ENCODE results near the gene DAPK1. TPM values are rescaled to one million over a fixed set of nuclear protein-coding genes. Genes with fewer than 3 reads are reported as not detected.

DAPK1 gene
- total RNA-seq, 1 donor from 2014 or later, result 29.5 TPM

DNA sequence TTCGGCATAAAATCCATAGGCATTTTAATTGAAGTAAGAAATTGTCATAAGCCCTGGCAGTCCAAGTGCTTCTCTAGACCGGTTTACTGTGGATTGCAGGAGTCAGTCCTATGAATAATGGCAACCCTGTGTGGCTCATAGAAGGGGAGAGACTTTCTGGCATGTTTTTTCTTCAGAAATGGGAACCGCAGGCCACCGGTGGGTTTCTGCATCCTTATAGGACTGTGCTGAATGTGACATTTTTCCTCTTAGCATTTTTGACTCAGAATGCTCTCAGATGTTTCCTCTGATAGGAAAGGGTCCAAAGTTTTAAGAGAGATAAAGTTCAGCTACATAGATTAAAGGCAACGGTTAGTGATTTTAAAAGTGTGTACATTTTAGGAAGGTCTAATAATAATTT is 6.3 kb downstream of the DAPK1 start:
- no peak overlapping the region for H3K4me3 Mint-ChIP-seq
- Histone ChIP-seq H3K27ac (no peak overlapping the region), H3K79me2 (ENCODE audit: low read depth) (peaks cover 77% of the 10 kb centered on the region)

DNA sequence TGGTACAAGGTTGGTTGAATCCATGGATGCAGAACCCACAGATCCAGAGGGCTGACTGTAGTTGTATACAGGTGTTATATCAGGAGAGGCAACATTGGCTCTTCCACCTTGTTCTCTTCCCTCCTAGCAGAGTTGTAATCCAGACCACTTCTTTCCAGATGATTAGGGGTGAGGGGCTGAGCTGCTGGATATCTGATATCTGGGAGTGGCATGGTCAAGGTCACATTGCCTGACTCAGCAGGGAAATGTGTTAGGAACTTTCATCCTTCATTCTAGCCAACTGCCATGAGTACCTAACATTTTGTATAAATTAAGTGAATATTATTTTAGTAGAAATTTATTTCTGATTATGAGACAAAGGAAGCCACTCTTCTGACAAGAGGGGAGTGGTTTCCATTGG is 7.3 kb downstream of the DAPK1 start:
- H3K27me3 Mint-ChIP-seq (ENCODE audit: insufficient read depth, low read depth), result no peaks in the 10 kb centered on the region
- H3K9me3 ChIP-seq (ENCODE audit: low read depth), result no peaks in the 10 kb centered on the region
- no peak overlapping the region for H3K4me3 Mint-ChIP-seq
- H3K27ac Mint-ChIP-seq, result no peak overlapping the region
- H2AFZ ChIP-seq (replicated peaks), result no peak overlapping the region
- peaks cover 5% of the 10 kb centered on the region for H3K4me1 ChIP-seq
- H3K79me2 ChIP-seq (ENCODE audit: low read depth), result peaks cover 67% of the 10 kb centered on the region
- H3K27me3 ChIP-seq, result no peaks in the 10 kb centered on the region
- H3K4me3 ChIP-seq, result no peak overlapping the region
- H4K20me1 ChIP-seq (ENCODE audit: low read depth), result peaks cover 10% of the 10 kb centered on the region
- DNase-seq (ENCODE audit: low spot score), result no peak
- no peaks in the 10 kb centered on the region for H3K9me3 Mint-ChIP-seq
- H3K27ac ChIP-seq, result no peak overlapping the region
- no peak overlapping the region for H3K4me2 ChIP-seq
- peaks cover 40% of the 10 kb centered on the region for H3K36me3 Mint-ChIP-seq
- H3K9ac ChIP-seq, result no peak overlapping the region
- H3K4me1 Mint-ChIP-seq, result peaks cover 9% of the 10 kb centered on the region
- TF ChIP-seq EZH2phosphoT487 (IDR thresholded peaks at IDR 0.05) (no peak), EZH2 (IDR thresholded peaks at IDR 0.05) (no peak)
- TF ChIP-seq, protein P1, sequence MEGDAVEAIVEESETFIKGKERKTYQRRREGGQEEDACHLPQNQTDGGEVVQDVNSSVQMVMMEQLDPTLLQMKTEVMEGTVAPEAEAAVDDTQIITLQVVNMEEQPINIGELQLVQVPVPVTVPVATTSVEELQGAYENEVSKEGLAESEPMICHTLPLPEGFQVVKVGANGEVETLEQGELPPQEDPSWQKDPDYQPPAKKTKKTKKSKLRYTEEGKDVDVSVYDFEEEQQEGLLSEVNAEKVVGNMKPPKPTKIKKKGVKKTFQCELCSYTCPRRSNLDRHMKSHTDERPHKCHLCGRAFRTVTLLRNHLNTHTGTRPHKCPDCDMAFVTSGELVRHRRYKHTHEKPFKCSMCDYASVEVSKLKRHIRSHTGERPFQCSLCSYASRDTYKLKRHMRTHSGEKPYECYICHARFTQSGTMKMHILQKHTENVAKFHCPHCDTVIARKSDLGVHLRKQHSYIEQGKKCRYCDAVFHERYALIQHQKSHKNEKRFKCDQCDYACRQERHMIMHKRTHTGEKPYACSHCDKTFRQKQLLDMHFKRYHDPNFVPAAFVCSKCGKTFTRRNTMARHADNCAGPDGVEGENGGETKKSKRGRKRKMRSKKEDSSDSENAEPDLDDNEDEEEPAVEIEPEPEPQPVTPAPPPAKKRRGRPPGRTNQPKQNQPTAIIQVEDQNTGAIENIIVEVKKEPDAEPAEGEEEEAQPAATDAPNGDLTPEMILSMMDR (IDR thresholded peaks at IDR 0.05), result no peak
- no peaks in the 10 kb centered on the region for H3K36me3 ChIP-seq
- no peaks in the 10 kb centered on the region for H3F3A ChIP-seq (ENCODE audit: low read depth)

More for the DNA sequence above, 6.3 kb downstream of the DAPK1 start:
- Histone ChIP-seq H3F3A (ENCODE audit: low read depth) (no peaks in the 10 kb centered on the region), H2AFZ (replicated peaks) (no peak overlapping the region), H3K4me2 (no peak overlapping the region), H3K4me3 (no peak overlapping the region), H3K4me1 (peaks cover 11% of the 10 kb centered on the region), H3K9me3 (ENCODE audit: low read depth) (no peaks in the 10 kb centered on the region), H3K9ac (no peak overlapping the region), H3K36me3 (no peaks in the 10 kb centered on the region), H3K27me3 (no peaks in the 10 kb centered on the region), H4K20me1 (ENCODE audit: low read depth) (peaks cover 17% of the 10 kb centered on the region)
- peaks cover 18% of the 10 kb centered on the region for H3K4me1 Mint-ChIP-seq
- DNase-seq (ENCODE audit: low spot score), result no peak
- H3K9me3 Mint-ChIP-seq, result no peaks in the 10 kb centered on the region
- TF ChIP-seq EZH2phosphoT487 (IDR thresholded peaks at IDR 0.05), result no peak
- TF ChIP-seq, protein P1 (IDR thresholded peaks at IDR 0.05), result no peak
- no peak for TF ChIP-seq EZH2 (IDR thresholded peaks at IDR 0.05)
- no peak overlapping the region for H3K27ac Mint-ChIP-seq
- H3K36me3 Mint-ChIP-seq, result peaks cover 35% of the 10 kb centered on the region
- peaks cover under 1% of the 10 kb centered on the region for H3K27me3 Mint-ChIP-seq (ENCODE audit: insufficient read depth, low read depth)

DNA sequence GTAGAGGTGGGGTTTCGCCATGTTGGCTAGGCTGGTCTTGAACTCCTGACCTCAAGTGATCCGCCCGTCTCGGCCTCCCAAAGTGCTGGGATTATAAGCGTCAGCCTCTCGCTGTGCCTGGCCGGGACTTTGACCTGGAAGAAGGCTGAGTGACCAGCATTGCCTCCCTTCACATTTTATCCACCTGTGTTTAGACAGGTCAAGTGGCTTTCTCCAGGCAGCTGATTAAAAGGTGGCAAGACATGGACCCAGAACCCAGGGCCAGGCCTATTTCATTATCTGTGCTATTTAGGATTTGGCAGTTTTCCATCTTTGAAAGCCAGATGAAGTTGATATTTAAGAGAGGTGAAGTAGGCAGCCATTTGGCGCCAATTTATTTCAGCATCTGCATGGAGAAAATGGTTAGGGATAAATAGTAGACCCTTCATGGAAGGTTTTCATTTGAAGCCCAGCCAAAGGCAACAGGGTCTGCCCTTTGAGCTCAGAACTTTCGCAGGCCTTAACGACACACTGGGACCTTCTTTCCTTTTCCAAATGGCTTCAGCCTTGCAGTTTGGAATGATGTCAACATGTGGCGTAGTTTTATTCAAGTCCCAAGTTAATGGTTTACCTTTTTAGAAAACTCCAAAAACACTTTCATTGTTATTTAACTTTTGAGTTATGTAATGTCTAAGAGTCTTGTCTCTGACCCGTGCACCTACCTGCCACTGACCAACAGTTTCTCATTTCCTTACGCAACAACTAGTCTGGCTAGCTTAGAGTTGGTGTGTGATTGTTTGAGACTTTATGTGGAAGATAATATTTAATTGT is 8.4 kb downstream of the DAPK1 start:
- Mint-ChIP-seq H3K4me3 (no peak overlapping the region), H3K4me1 (no peaks in the 10 kb centered on the region), H3K36me3 (peaks cover 46% of the 10 kb centered on the region), H3K27me3 (ENCODE audit: insufficient read depth, low read depth) (no peaks in the 10 kb centered on the region), H3K9me3 (no peaks in the 10 kb centered on the region), H3K27ac (no peak overlapping the region)
- TF ChIP-seq, protein P1 (IDR thresholded peaks at IDR 0.05), result no peak
- TF ChIP-seq EZH2 (IDR thresholded peaks at IDR 0.05) (no peak), EZH2phosphoT487 (IDR thresholded peaks at IDR 0.05) (no peak)
- no peaks in the 10 kb centered on the region for H3K9me3 ChIP-seq (ENCODE audit: low read depth)
- DNase-seq (ENCODE audit: low spot score), result no peak
- H3K27ac ChIP-seq, result no peak overlapping the region
- H3K79me2 ChIP-seq (ENCODE audit: low read depth), result peaks cover 55% of the 10 kb centered on the region
- H4K20me1 ChIP-seq (ENCODE audit: low read depth), result peaks cover 6% of the 10 kb centered on the region
- H3K4me2 ChIP-seq, result no peak overlapping the region
- no peaks in the 10 kb centered on the region for H3K27me3 ChIP-seq
- no peak overlapping the region for H3K9ac ChIP-seq
- H3K36me3 ChIP-seq, result no peaks in the 10 kb centered on the region
- H2AFZ ChIP-seq (replicated peaks), result no peak overlapping the region
- no peaks in the 10 kb centered on the region for H3K4me1 ChIP-seq
- no peak overlapping the region for H3K4me3 ChIP-seq
- H3F3A ChIP-seq (ENCODE audit: low read depth), result no peaks in the 10 kb centered on the region

Data from neural progenitor cell (in vitro differentiated cells).